ENCODE results near the gene REELD1. TPM values are rescaled to one million over a fixed set of nuclear protein-coding genes. Genes with fewer than 3 reads are reported as not detected.

Gene REELD1
- total and polyA plus RNA-seq, 4 donors: 0.22 to 0.86 (median 0.56) TPM

GRCh38 chr4:146193628-146194027 is 20.7 kb upstream of the REELD1 start:
- ATAC-seq (ENCODE audit: insufficient read depth, low FRiP score): no peak
- H3K36me3 ChIP-seq (ENCODE audit: control insufficient read depth in 4 of 4, insufficient read depth in 4 of 4, low read length in 4 of 4): peaks cover 4 to 16% (median 8%) of the 10 kb centered on the region in 4 donors
- no peak overlapping the region for H3K27ac ChIP-seq (ENCODE audit: low read depth in 1 of 2, low read length in 1 of 2)
- DNase-seq: no peak
- no peak for TF ChIP-seq CTCF (IDR thresholded peaks at IDR 0.05; ENCODE audit: control extremely low read depth, extremely low read depth)
- H3K27me3 ChIP-seq (ENCODE audit: control insufficient read depth in 3 of 3, insufficient read depth in 3 of 3, low read length in 2 of 3): no peaks in the 10 kb centered on the region
- H3K9ac ChIP-seq (ENCODE audit: insufficient read depth in 1 of 2, low read length in 2 of 2): no peak overlapping the region
- no peaks in the 10 kb centered on the region for H3K9me3 ChIP-seq (ENCODE audit: control insufficient read depth in 4 of 4, insufficient read depth in 3 of 4, low read length in 3 of 4)
- H3K4me3 ChIP-seq: no peak overlapping the region
- H3K4me1 ChIP-seq (ENCODE audit: control insufficient read depth in 5 of 5, insufficient read depth in 5 of 5, low read length in 5 of 5): peaks cover 0 to 20% (median 8%) of the 10 kb centered on the region in 5 donors
- 90% methylated on average over 5 of the region's 5 CpGs for whole genome bisulfite sequencing, 2 donors

DNA sequence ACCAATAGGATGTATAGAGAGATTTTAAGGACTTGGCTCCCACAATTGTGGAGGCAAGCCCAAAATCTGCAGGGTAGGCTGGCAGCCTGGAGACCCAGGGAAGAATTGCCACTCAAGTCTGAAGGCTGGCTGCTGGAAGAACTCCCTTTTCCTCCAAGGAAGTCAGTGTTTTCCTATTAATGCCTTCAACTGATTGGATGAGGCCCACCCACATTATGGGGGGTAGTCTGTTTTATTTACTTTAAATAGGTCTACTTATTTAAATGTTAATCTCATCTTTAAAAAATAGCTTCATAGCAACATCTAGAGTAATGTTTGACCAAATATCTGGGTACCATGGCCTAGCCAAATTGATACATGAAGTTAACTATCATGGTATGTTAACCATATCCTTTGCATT is 20.1 kb upstream of the REELD1 start:
- peaks cover 0 to 20% (median 8%) of the 10 kb centered on the region in 5 donors for H3K4me1 ChIP-seq (ENCODE audit: control insufficient read depth in 5 of 5, insufficient read depth in 5 of 5, low read length in 5 of 5)
- no peaks in the 10 kb centered on the region for H3K9me3 ChIP-seq (ENCODE audit: control insufficient read depth in 4 of 4, insufficient read depth in 3 of 4, low read length in 3 of 4)
- no peak for DNase-seq
- no peak overlapping the region for H3K9ac ChIP-seq (ENCODE audit: insufficient read depth in 1 of 2, low read length in 2 of 2)
- H3K27me3 ChIP-seq (ENCODE audit: control insufficient read depth in 3 of 3, insufficient read depth in 3 of 3, low read length in 2 of 3): no peaks in the 10 kb centered on the region
- H3K27ac ChIP-seq (ENCODE audit: low read depth in 1 of 2, low read length in 1 of 2): no peak overlapping the region
- no peak overlapping the region for H3K4me3 ChIP-seq
- H3K36me3 ChIP-seq (ENCODE audit: control insufficient read depth in 4 of 4, insufficient read depth in 4 of 4, low read length in 4 of 4): peaks cover 4 to 16% (median 7%) of the 10 kb centered on the region in 4 donors
- TF ChIP-seq CTCF (IDR thresholded peaks at IDR 0.05; ENCODE audit: control extremely low read depth, extremely low read depth): no peak
- no peak for ATAC-seq (ENCODE audit: insufficient read depth, low FRiP score)

DNA sequence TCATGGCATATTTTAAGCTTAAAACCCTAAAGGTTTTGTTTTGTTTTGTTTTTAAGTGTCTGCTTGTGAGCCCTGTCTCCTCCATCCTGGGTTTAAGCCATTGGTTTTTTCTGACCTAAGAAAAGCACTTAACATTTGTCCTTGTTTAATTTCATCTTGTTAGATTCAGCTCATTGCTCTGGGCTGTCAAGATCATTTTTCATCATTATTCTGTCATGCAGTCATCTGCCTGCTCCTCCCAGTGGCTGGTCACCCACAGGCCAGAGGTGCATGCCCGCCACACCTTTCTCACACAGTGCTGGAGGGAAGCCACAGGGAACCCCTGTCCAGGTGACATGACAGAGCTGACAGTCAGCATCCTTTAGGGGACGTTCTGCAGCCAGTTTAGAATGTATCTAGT is 11.7 kb upstream of the REELD1 start:
- 77 to 84% methylated on average over 2 of the region's 2 CpGs for WGBS, 2 donors
- Histone ChIP-seq H3K27ac (ENCODE audit: low read depth in 1 of 2, low read length in 1 of 2) (no peak overlapping the region), H3K36me3 (ENCODE audit: control insufficient read depth in 4 of 4, insufficient read depth in 4 of 4, low read length in 4 of 4) (no peaks in the 10 kb centered on the region), H3K9me3 (ENCODE audit: control insufficient read depth in 4 of 4, insufficient read depth in 3 of 4, low read length in 3 of 4) (peaks cover 0 to 3% (median 0%) of the 10 kb centered on the region in 4 donors), H3K4me3 (no peak overlapping the region), H3K27me3 (ENCODE audit: control insufficient read depth in 3 of 3, insufficient read depth in 3 of 3, low read length in 2 of 3) (no peaks in the 10 kb centered on the region), H3K9ac (ENCODE audit: insufficient read depth in 1 of 2, low read length in 2 of 2) (no peak overlapping the region), H3K4me1 (ENCODE audit: control insufficient read depth in 5 of 5, insufficient read depth in 5 of 5, low read length in 5 of 5) (no peaks in the 10 kb centered on the region)
- DNase-seq: no peak
- TF ChIP-seq CTCF (IDR thresholded peaks at IDR 0.05; ENCODE audit: control extremely low read depth, extremely low read depth): no peak
- no peak for ATAC-seq (ENCODE audit: insufficient read depth, low FRiP score)

- Histone ChIP-seq H3K27me3 (ENCODE audit: control insufficient read depth in 3 of 3, insufficient read depth in 3 of 3, low read length in 2 of 3) (no peaks in the 10 kb centered on the region), H3K4me3 (no peak overlapping the region), H3K9ac (ENCODE audit: insufficient read depth in 1 of 2, low read length in 2 of 2) (no peak overlapping the region), H3K36me3 (ENCODE audit: control insufficient read depth in 4 of 4, insufficient read depth in 4 of 4, low read length in 4 of 4) (no peaks in the 10 kb centered on the region), H3K4me1 (ENCODE audit: control insufficient read depth in 5 of 5, insufficient read depth in 5 of 5, low read length in 5 of 5) (no peaks in the 10 kb centered on the region), H3K27ac (ENCODE audit: low read depth in 1 of 2, low read length in 1 of 2) (no peak overlapping the region), H3K9me3 (ENCODE audit: control insufficient read depth in 4 of 4, insufficient read depth in 3 of 4, low read length in 3 of 4) (peaks cover 0 to 3% (median 0%) of the 10 kb centered on the region in 4 donors)
- no peak for TF ChIP-seq CTCF (IDR thresholded peaks at IDR 0.05; ENCODE audit: control extremely low read depth, extremely low read depth)
- WGBS, 2 donors: 75 to 76% methylated on average over 5 of the region's 5 CpGs
- ATAC-seq (ENCODE audit: insufficient read depth, low FRiP score): no peak
- peak; percentile 17 to 49 (median 23) for DNase-seq
Observed at GRCh38 chr4:146207410-146207809, 6.9 kb upstream of the REELD1 start.
